CD4-positive, CD25-positive, alpha-beta regulatory T cell (primary cell): ENCODE results near the gene LRRK2. TPM values are rescaled to one million over a fixed set of nuclear protein-coding genes. Genes with fewer than 3 reads are reported as not detected.

Experiments
- ATAC-seq, 2 donors: fragments of 150-1000 bp; cut with Tn5 transposase; one replicate each; pipeline ENCODE4 v1.10.0; 2021; ENCODE audit warnings: low read depth in 2 of 2, moderate number of reproducible peaks in 2 of 2, moderate library complexity in 1 of 2
- DNase-seq, 3 donors: peaks; one replicate each; pipeline versions ENCODE4 v3.0.0 to v3.0.0-alpha.2; 2012 to 2022; ENCODE audit warnings: mixed read lengths in 1 of 3
- H3K27ac ChIP-seq: one replicate; pipeline ENCODE4 v1.7.0; 2013; ENCODE audit warnings: mild to moderate bottlenecking, low read length; ENCODE audit not compliant: insufficient read depth, poor library complexity, severe bottlenecking
- H3K27me3 ChIP-seq: one replicate; pipeline ENCODE4 v1.7.0; 2013; ENCODE audit warnings: low read length; ENCODE audit not compliant: control insufficient read depth, insufficient read depth
- H3K36me3 ChIP-seq: one replicate; pipeline ENCODE4 v1.7.0; 2013; ENCODE audit warnings: mild to moderate bottlenecking, low read length, moderate library complexity; ENCODE audit not compliant: control insufficient read depth, insufficient read depth
- H3K4me1 ChIP-seq: 2 replicates; pipeline ENCODE4 v1.7.0; 2013; ENCODE audit warnings: mild to moderate bottlenecking, low read length; ENCODE audit not compliant: insufficient read depth, control insufficient read depth, poor library complexity, severe bottlenecking
- H3K4me3 ChIP-seq: one replicate; pipeline ENCODE4 v1.7.0; 2013; ENCODE audit warnings: low read depth, mild to moderate bottlenecking, low read length, moderate library complexity
- H3K9me3 ChIP-seq, 2 experiments: 1 replicate in 1 of 2; 2 replicates in 1 of 2; pipeline ENCODE4 v1.7.0; 2013; ENCODE audit warnings: low read length in 2 of 2, mild to moderate bottlenecking in 1 of 2, moderate library complexity in 1 of 2; ENCODE audit not compliant: control insufficient read depth in 2 of 2
- H3K27ac Mint-ChIP-seq, 3 donors: one replicate each; pipeline ENCODE4 v1.8.0; 2020 to 2022; ENCODE audit warnings: mild to moderate bottlenecking in 3 of 3, mixed read lengths in 3 of 3, moderate library complexity in 2 of 3
- H3K27me3 Mint-ChIP-seq: one replicate; pipeline ENCODE4 v1.8.0; 2022; ENCODE audit warnings: mild to moderate bottlenecking, mixed read lengths
- H3K36me3 Mint-ChIP-seq: one replicate; pipeline ENCODE4 v1.8.0; 2020; ENCODE audit warnings: mixed read lengths
- H3K4me1 Mint-ChIP-seq, 4 donors: one replicate each; pipeline ENCODE4 v1.8.0; 2020 to 2022; ENCODE audit warnings: mixed read lengths in 4 of 4, mild to moderate bottlenecking in 1 of 4
- H3K4me3 Mint-ChIP-seq, 4 donors: one replicate each; pipeline ENCODE4 v1.8.0; 2020 to 2022; ENCODE audit warnings: mild to moderate bottlenecking in 4 of 4, mixed read lengths in 4 of 4, moderate library complexity in 3 of 4
- H3K9me3 Mint-ChIP-seq, 7 donors: one replicate each; pipeline ENCODE4 v1.8.0; 2020 to 2022; ENCODE audit warnings: mixed read lengths in 7 of 7, mild to moderate bottlenecking in 3 of 7, moderate library complexity in 2 of 7
- polyA plus RNA-seq, 4 donors: library from polyadenylated mRNA; unstranded; fragments of 300-500 nt; fragmentation: Illumina TruSeq; gene quantifications; one replicate each; pipeline ENCODE4 v1.2.3, GENCODE V29; 2021
- total RNA-seq: library from RNA; stranded (reverse); gene quantifications from one replicate; pipeline ENCODE4 v1.2.3, GENCODE V29; 2022

The LRRK2 gene
- 0.15 TPM for total RNA-seq
- under 1 TPM in 1 of 4 donors, not detected in 3; 0.44 TPM for polyA plus RNA-seq

DNA sequence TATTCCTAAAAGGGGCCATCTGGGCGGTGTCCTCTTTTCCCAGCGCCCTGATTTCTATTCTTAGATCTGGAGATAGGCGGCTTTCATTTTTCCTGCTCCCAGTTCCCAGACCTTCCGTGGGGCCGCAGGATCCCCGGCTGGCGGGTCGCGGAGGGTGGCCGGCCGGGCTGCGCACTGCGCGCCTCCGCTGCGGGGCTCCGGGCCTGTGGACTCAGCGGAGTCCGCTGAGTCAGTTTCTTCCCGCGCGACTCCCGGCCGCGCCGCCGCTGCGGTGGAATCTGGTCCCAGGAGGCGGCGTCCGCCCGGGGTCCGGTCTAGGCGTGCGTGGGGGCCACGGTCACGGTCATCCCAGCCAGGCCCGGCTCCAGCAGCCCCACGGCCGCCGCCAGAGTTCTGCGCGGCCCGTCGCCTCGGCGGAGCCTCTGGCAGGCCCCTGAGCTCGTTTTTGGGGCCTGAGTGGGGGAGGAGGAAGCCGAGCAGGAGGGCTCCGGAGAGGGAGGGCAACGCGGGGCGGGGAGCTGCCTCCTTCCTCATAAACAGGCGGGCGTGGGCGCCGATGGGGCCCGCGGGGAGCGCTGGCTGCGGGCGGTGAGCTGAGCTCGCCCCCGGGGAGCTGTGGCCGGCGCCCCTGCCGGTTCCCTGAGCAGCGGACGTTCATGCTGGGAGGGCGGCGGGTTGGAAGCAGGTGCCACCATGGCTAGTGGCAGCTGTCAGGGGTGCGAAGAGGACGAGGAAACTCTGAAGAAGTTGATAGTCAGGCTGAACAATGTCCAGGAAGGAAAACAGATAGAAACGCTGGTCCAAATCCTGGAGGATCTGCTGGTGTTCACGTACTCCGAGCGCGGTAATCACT, at the start of gene LRRK2:
Gene LRRK2, plus strand, starts transcription at position 559 of the 853 bp plus-strand sequence. Its CDS starts 135 bp downstream, at position 694.
- Histone ChIP-seq H3K36me3 (no peaks in the 10 kb centered on the region), H3K4me1 (no peaks in the 10 kb centered on the region), H3K27ac (no peak within 1 kb of the TSS), H3K9me3 (no peaks in the 10 kb centered on the region), H3K27me3 (peaks cover 8% of the 10 kb centered on the region), H3K4me3 (no peak within 1 kb of the TSS)
- peaks cover 41% of the 10 kb centered on the region for H3K27me3 Mint-ChIP-seq
- DNase-seq (peak; percentile 4 to 26 (median 22)), ATAC-seq (peak; percentile 64 to 72)
- peaks cover 0 to 5% (median 3%) of the 10 kb centered on the region in 7 donors for H3K9me3 Mint-ChIP-seq
- peaks cover 0 to 13% (median 5%) of the 10 kb centered on the region in 4 donors for H3K4me1 Mint-ChIP-seq
- H3K4me3 Mint-ChIP-seq: peak within 1 kb of the TSS; percentile 30 to 69 (median 65)
- H3K36me3 Mint-ChIP-seq: no peaks in the 10 kb centered on the region
- H3K27ac Mint-ChIP-seq: peak within 1 kb of the TSS in 2 of 3 donors; percentile 44 to 56

DNA sequence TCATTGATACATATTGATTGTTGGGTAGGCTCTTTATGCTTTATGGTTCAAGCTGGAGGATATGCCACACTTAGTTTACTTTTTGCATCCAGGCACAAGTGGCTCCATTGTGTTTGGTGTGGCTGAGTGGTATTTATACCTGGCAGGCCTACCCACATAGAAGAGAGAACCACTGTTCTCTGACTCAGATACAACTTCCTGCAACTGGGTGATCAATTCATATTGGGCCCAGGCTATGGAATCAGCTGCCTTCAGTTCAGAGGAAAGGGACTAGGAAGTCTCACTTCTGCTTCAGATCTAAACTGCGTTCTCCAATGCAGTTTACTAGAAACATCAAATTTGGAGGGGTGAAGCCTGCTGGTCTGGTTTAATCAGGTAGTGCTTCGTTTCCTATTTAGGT, 49.8 kb upstream of the LRRK2 start:
- Histone ChIP-seq H3K4me3 (no peak overlapping the region), H3K36me3 (no peaks in the 10 kb centered on the region), H3K4me1 (no peaks in the 10 kb centered on the region), H3K9me3 (no peaks in the 10 kb centered on the region), H3K27me3 (no peaks in the 10 kb centered on the region), H3K27ac (no peak overlapping the region)
- DNase-seq (no peak), ATAC-seq (no peak)
- Mint-ChIP-seq H3K9me3 (peaks cover 0 to 4% (median 0%) of the 10 kb centered on the region in 7 donors), H3K4me1 (peaks cover 0 to under 1% (median 0%) of the 10 kb centered on the region in 4 donors), H3K4me3 (no peak overlapping the region), H3K36me3 (no peaks in the 10 kb centered on the region), H3K27me3 (no peaks in the 10 kb centered on the region), H3K27ac (peak overlapping the region in 1 of 3 donors; percentile 15)

DNA sequence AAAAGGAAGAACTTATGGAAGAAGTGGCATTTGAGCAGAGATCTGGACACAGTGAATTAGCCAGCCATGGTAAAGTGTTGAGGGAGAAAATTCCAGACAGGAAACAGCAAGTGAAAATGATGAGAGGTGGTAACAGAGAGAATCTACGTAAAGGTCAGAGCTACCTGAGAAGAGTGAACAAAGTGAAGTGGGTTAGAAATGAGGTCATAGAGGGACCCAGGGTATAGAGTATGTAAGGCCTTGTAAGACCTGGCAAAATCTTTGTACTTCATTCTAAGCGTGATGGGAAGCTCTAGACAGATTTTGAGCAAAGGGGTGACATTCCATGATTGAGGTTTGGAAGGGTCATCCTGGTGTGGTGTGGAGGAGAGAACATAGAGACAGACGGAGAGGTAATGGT, 49.3 kb upstream of the LRRK2 start:
- Mint-ChIP-seq H3K4me1 (peaks cover 0 to 4% (median 2%) of the 10 kb centered on the region in 4 donors), H3K36me3 (no peaks in the 10 kb centered on the region), H3K4me3 (no peak overlapping the region), H3K27ac (peak overlapping the region in 1 of 3 donors; percentile 15), H3K9me3 (peaks cover 0 to 4% (median 0%) of the 10 kb centered on the region in 7 donors), H3K27me3 (no peaks in the 10 kb centered on the region)
- Histone ChIP-seq H3K27me3 (no peaks in the 10 kb centered on the region), H3K27ac (no peak overlapping the region), H3K4me1 (no peaks in the 10 kb centered on the region), H3K36me3 (no peaks in the 10 kb centered on the region), H3K9me3 (no peaks in the 10 kb centered on the region), H3K4me3 (no peak overlapping the region)
- ATAC-seq (no peak), DNase-seq (no peak)

DNA sequence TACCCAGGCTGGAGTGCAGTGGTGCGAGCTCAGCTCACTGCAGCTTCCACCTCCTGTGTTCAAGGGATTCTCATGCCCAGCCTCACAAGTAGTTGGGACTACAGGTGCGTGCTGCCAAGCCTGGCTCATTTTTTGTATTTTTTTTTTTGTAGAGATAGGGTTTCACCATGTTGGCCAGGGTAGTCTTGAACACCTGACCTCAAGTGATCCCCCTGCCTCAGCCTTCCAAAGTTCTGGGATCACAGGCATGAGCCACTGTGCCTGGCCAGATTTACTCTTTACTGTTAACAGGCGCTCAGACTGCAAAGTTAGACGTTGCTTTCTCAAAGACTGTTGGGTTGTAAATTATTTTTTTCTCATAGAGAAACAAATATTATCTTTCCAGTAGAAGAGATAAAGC, 46.1 kb upstream of the LRRK2 start:
- Histone ChIP-seq H3K27me3 (no peaks in the 10 kb centered on the region), H3K4me1 (peaks cover 4% of the 10 kb centered on the region), H3K9me3 (no peaks in the 10 kb centered on the region), H3K4me3 (no peak overlapping the region), H3K27ac (no peak overlapping the region), H3K36me3 (no peaks in the 10 kb centered on the region)
- ATAC-seq: no peak
- H3K27me3 Mint-ChIP-seq: no peaks in the 10 kb centered on the region
- no peak overlapping the region for H3K27ac Mint-ChIP-seq
- no peaks in the 10 kb centered on the region for H3K36me3 Mint-ChIP-seq
- no peak for DNase-seq
- H3K4me3 Mint-ChIP-seq: no peak overlapping the region
- peaks cover 0 to 18% (median 7%) of the 10 kb centered on the region in 4 donors for H3K4me1 Mint-ChIP-seq
- H3K9me3 Mint-ChIP-seq: peaks cover 0 to 2% (median 0%) of the 10 kb centered on the region in 7 donors

DNA sequence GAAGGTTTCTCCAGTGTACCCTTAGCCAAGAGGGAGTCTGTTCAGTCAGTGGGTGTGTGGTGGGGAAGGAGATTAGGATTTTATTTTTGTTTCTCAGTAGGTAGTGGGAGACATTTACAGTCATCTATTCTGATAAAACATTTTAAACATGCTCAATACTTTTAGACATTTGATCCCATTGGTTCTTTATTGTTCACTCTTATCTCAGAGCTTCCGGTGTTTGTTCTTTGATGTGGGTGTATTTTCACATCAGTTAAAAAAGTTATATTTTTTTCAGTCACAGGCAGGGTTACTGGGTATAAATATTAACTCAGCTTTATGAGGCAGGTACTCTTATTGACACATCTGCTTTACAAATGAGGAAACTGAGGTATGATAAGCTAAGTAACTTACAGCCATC, 43.3 kb upstream of the LRRK2 start:
- Mint-ChIP-seq H3K4me1 (peaks cover 0 to 18% (median 7%) of the 10 kb centered on the region in 4 donors), H3K9me3 (peaks cover 0 to 2% (median 0%) of the 10 kb centered on the region in 7 donors), H3K27me3 (no peaks in the 10 kb centered on the region), H3K27ac (no peak overlapping the region), H3K4me3 (peak overlapping the region in 2 of 4 donors; percentile 14 to 31), H3K36me3 (no peaks in the 10 kb centered on the region)
- DNase-seq (peak in 2 of 3 donors; percentile 23 to 38), ATAC-seq (peak in 1 of 2 donors; percentile 37)
- Histone ChIP-seq H3K4me3 (no peak overlapping the region), H3K4me1 (peaks cover 4% of the 10 kb centered on the region), H3K36me3 (no peaks in the 10 kb centered on the region), H3K9me3 (no peaks in the 10 kb centered on the region), H3K27me3 (no peaks in the 10 kb centered on the region), H3K27ac (no peak overlapping the region)

DNA sequence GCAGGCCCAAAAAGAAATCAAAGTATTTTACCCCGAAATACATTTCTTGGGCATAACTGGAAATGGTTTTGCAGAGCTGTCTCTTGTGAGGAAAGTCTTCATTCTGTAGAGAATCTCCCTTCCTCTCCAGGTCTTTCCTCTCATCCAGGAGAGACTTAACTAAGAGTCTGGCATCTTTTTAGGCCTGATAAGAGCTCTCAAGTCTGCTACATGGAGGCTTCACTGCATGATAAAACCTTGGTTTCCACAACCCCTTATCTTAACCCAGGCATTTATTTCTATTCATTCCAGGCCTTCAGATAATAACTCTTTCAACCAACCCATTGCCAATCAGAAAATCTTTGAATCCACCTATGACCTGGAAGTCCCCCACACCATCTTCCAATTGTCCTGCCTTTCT, 41.1 kb upstream of the LRRK2 start:
- ATAC-seq (no peak), DNase-seq (no peak)
- Histone ChIP-seq H3K4me1 (peaks cover 4% of the 10 kb centered on the region), H3K27ac (no peak overlapping the region), H3K36me3 (no peaks in the 10 kb centered on the region), H3K4me3 (no peak overlapping the region), H3K27me3 (no peaks in the 10 kb centered on the region), H3K9me3 (peaks cover 0 to 4% of the 10 kb centered on the region in 2 experiments)
- Mint-ChIP-seq H3K4me1 (peaks cover 0 to 18% (median 7%) of the 10 kb centered on the region in 4 donors), H3K27me3 (peaks cover 6% of the 10 kb centered on the region), H3K27ac (no peak overlapping the region), H3K36me3 (no peaks in the 10 kb centered on the region), H3K9me3 (peaks cover 0 to 6% (median 2%) of the 10 kb centered on the region in 7 donors), H3K4me3 (no peak overlapping the region)

DNA sequence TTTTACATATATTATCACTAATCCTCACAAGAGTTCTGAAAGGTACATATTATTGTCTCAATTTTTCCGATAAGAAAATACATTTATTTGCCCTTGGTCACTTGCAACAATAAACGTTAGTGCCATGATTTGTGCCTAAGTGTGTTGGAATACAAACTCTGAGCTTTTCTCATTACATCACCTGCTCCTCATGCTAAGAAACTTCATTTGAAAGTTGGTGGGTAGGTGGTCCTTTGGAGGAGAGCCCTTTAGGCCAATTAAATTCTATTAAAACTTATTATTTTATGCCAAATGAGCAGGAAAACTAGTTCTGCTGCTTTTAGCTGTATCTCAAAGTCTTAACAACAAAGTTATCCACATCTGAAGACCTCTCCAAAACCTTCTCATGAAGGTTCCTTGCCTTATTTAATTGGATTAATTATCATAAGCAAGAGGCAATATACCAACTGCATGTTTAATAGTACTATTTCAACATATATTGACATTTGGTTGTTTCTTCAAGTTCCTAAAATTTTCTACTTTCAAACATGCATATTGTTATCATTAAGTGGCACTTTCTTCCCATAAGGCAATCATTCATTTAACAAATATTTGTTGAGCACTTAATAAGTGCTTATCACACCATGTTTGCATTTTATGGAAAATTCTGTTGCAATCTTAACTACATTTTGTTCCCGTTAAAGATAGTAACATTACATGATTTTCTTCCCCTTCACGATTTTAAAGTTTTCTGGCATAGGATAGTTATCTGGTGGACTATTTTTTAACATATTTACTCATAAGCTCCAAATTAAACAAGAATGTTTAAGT, 40.1 kb upstream of the LRRK2 start:
- peaks cover 5% of the 10 kb centered on the region in 2 experiments for H3K9me3 ChIP-seq
- no peak overlapping the region for H3K27ac Mint-ChIP-seq
- H3K27me3 Mint-ChIP-seq: peaks cover 6% of the 10 kb centered on the region
- ATAC-seq (no peak), DNase-seq (no peak)
- H3K36me3 ChIP-seq: no peaks in the 10 kb centered on the region
- peaks cover 0 to 6% (median 2%) of the 10 kb centered on the region in 7 donors for H3K9me3 Mint-ChIP-seq
- no peaks in the 10 kb centered on the region for H3K36me3 Mint-ChIP-seq
- H3K27ac ChIP-seq: no peak overlapping the region
- H3K27me3 ChIP-seq: no peaks in the 10 kb centered on the region
- no peak overlapping the region for H3K4me3 ChIP-seq
- H3K4me1 ChIP-seq: peaks cover 4% of the 10 kb centered on the region
- peaks cover 0 to 18% (median 7%) of the 10 kb centered on the region in 4 donors for H3K4me1 Mint-ChIP-seq
- no peak overlapping the region for H3K4me3 Mint-ChIP-seq
